ENCODE measurements around the gene APOC4. TPM values are rescaled to one million over a fixed set of nuclear protein-coding genes. Genes with fewer than 3 reads are reported as not detected.

APOC4 gene
- polyA plus RNA-seq, 2 of the 4 experiments (the other 2 are of a cell fraction): not detected

DNA sequence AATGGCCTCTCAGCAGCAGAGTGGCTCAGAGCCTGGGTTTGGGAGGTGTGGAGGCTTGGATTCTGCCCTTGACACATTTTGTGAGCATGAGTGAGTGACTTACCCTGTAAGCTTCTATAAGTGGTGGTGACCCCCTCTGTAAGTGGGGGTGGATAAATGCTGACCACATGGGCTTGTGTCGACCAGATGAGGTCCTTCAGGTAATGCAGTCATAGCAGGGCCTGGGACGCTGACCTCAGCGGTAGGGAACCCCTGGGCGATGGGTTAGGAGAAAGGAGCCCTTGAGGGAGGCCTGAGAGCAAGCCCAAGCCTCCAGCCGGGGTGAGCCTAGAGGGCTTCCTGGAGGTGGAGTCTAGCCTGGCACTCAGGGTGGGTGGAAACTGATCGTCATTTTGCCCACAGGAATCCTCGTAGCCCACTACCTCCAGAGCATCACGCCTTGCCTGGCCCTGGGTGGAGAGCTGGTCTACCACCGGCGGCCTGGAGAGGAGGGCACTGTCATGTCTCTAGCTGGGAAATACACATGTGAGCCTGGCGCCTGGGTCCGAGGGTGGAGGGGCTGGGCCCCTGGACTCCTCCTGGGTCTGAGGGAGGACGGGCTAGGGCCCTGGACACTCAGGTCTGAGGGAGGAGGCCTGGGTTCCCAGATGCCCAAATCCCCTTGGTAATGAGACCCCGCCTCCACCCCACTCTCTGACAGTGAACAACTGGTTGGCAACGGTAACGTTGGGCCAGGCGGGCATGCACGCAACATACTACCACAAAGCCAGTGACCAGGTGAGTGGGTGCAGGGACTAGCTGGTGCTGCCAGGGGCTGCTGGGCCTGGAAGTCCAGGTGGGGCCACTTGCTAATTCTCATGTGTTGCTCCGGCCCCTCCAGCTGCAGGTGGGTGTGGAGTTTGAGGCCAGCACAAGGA lies 41.5 kb upstream of the APOC4 start:
- no peak for FAIRE-seq
- ChIA-PET CTCF (interaction anchor here (1.0 to 18.1 kb wide), 5 partner anchors 9 to 177 kb away, joined by 3 to 303 read pairs (median 8); partner anchors contain the start of gene CLPTM1), POLR2A (interaction anchor here (0.8 to 1.6 kb wide), 2 partner anchors 10 to 15 kb away, joined by 5 to 7 read pairs; partner anchors contain the start of gene TOMM40)
- H3K4me3 ChIP-seq: no peak overlapping the region
- H3K27ac ChIP-seq: no peak overlapping the region
- no peak overlapping the region for H3K4me2 ChIP-seq
- no peak for DNase-seq (ENCODE audit: low read depth in 1 of 2, low spot score in 1 of 2)
- 93% methylated on average over 19 of the region's 19 CpGs for WGBS (ENCODE audit: missing lambda C conversion rate)
- no peak for ATAC-seq
- no peaks in the 10 kb centered on the region for H3K9me3 ChIP-seq
- H3K4me1 ChIP-seq: peaks cover 20% of the 10 kb centered on the region
- TF ChIP-seq MYC (IDR thresholded peaks at IDR 0.05; ENCODE audit: borderline replicate concordance, low read length) (no peak), ZFP36 (IDR thresholded peaks at IDR 0.05; ENCODE audit: borderline replicate concordance, partially characterized antibody) (peak; percentile 14), FOSB (CRISPR knock-in tag; IDR thresholded peaks at IDR 0.05) (no peak), CEBPB (IDR thresholded peaks at IDR 0.05) (no peak), SREBF2 (IDR thresholded peaks at IDR 0.05) (no peak), RFX5 (IDR thresholded peaks at IDR 0.05) (no peak)

DNA sequence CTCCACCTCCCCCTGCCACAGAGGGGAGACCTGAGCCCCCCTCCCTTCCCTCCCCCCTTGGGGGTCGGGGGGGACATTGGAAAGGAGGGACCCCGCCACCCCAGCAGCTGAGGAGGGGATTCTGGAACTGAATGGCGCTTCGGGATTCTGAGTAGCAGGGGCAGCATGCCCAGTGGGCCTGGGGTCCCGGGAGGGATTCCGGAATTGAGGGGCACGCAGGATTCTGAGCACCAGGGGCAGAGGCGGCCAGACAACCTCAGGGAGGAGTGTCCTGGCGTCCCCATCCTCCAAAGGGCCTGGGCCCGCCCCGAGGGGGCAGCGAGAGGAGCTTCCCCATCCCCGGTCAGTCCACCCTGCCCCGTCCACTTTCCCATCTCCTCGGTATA lies 38.8 kb upstream of the APOC4 start:
- DNase-seq (ENCODE audit: low read depth in 1 of 2, low spot score in 1 of 2) (no peak), FAIRE-seq (no peak), ATAC-seq (peak in 1 of 2 experiments; percentile 2; a peak in 3 of 6 replicates)
- Histone ChIP-seq H3K4me2 (peak overlapping the region; percentile 56; the same call in 2 of the 3 replicates), H3K27ac (0 out of 6 replicates have a peak overlapping the region, but pooled peaks of 1 of the 2 experiments have one; percentile 14), H3K4me1 (peaks cover 29% of the 10 kb centered on the region), H3K4me3 (no peak overlapping the region), H3K9me3 (no peaks in the 10 kb centered on the region)
- POLR2A ChIA-PET: interaction anchor here (0.6 to 0.7 kb wide), 2 partner anchors 52 to 241 kb away, joined by 3 to 6 read pairs; partner anchors contain the start of gene CLPTM1
- TF ChIP-seq MAZ (IDR thresholded peaks at IDR 0.05; ENCODE audit: borderline replicate concordance, low read depth, low read length) (no peak), RAD21 (conservative IDR thresholded peaks at IDR 0.05 in 1 of 2, IDR thresholded peaks at IDR 0.05 in 1 of 2) (no peak), KDM5A (IDR thresholded peaks at IDR 0.05) (no peak), RNF2 (IDR thresholded peaks at IDR 0.05; ENCODE audit: borderline replicate concordance, low read depth) (no peak), SREBF2 (IDR thresholded peaks at IDR 0.05) (no peak), RCOR1 (IDR thresholded peaks at IDR 0.05; ENCODE audit: low read depth, low read length) (no peak), CEBPB (IDR thresholded peaks at IDR 0.05) (no peak)
- TF ChIP-seq, protein P1, sequence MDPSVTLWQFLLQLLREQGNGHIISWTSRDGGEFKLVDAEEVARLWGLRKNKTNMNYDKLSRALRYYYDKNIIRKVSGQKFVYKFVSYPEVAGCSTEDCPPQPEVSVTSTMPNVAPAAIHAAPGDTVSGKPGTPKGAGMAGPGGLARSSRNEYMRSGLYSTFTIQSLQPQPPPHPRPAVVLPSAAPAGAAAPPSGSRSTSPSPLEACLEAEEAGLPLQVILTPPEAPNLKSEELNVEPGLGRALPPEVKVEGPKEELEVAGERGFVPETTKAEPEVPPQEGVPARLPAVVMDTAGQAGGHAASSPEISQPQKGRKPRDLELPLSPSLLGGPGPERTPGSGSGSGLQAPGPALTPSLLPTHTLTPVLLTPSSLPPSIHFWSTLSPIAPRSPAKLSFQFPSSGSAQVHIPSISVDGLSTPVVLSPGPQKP (IDR thresholded peaks at IDR 0.05; ENCODE audit: low read depth, low read length): no peak
- WGBS (ENCODE audit: missing lambda C conversion rate): 64% methylated on average over 13 of the region's 15 CpGs
- CTCF ChIA-PET: interaction anchor here (0.5 to 18.1 kb wide), 37 partner anchors 8 to 501 kb away, joined by 3 to 303 read pairs (median 5); partner anchors contain the start of genes APOC1, APOC2, CLASRP and CLPTM1

- no peak overlapping the region for H3K4me3 ChIP-seq
- peaks cover 29% of the 10 kb centered on the region for H3K4me1 ChIP-seq
- ATAC-seq (peak; percentile 54 to 68), DNase-seq (ENCODE audit: low read depth in 1 of 2, low spot score in 1 of 2) (peak; percentile 79 to 84), FAIRE-seq (no peak)
- POLR2A ChIA-PET: interaction anchor here (0.6 to 2.1 kb wide), 3 partner anchors 13 to 240 kb away, joined by 3 to 7 read pairs (median 6); partner anchors contain the start of genes CLPTM1 and TOMM40
- CTCF ChIA-PET: interaction anchor here (0.6 to 18.1 kb wide), 57 partner anchors 9 to 500 kb away, joined by 3 to 303 read pairs (median 4); partner anchors contain the start of genes APOC1, APOC2, CLASRP and CLPTM1
- WGBS (ENCODE audit: missing lambda C conversion rate): 22% methylated on average over 24 of the region's 24 CpGs
- no peaks in the 10 kb centered on the region for H3K9me3 ChIP-seq
- H3K27ac ChIP-seq: peak overlapping the region in 1 of 2 experiments; percentile 56; a peak in 3 of 6 replicates
- H3K4me2 ChIP-seq: peak overlapping the region; percentile 56
- TF ChIP-seq, protein P2, sequence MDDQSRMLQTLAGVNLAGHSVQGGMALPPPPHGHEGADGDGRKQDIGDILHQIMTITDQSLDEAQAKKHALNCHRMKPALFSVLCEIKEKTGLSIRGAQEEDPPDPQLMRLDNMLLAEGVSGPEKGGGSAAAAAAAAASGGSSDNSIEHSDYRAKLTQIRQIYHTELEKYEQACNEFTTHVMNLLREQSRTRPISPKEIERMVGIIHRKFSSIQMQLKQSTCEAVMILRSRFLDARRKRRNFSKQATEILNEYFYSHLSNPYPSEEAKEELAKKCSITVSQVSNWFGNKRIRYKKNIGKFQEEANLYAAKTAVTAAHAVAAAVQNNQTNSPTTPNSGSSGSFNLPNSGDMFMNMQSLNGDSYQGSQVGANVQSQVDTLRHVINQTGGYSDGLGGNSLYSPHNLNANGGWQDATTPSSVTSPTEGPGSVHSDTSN (IDR thresholded peaks at IDR 0.05): peak; percentile 52
- TF ChIP-seq BHLHE40 (IDR thresholded peaks at IDR 0.05; ENCODE audit: low read depth, low read length): no peak
- no peak for TF ChIP-seq CBX8 (IDR thresholded peaks at IDR 0.05)
- TF ChIP-seq HOXB5 (CRISPR knock-in tag; IDR thresholded peaks at IDR 0.05): 0 out of 2 replicates have a peak, but pooled peaks have one; percentile 42
- TF ChIP-seq CBX2 (IDR thresholded peaks at IDR 0.05; ENCODE audit: borderline replicate concordance, low read depth): no peak
- TF ChIP-seq JUNB (IDR thresholded peaks at IDR 0.05): no peak
- TF ChIP-seq GATA3 (IDR thresholded peaks at IDR 0.05; ENCODE audit: borderline replicate concordance): 0 out of 2 replicates have a peak, but pooled peaks have one; percentile 37
- TF ChIP-seq HEYL (CRISPR knock-in tag; IDR thresholded peaks at IDR 0.05): no peak
- TF ChIP-seq TFCP2L1 (CRISPR knock-in tag; IDR thresholded peaks at IDR 0.05): peak; percentile 76; the same call in 1 of the 2 replicates
- TF ChIP-seq SMC3 (IDR thresholded peaks at IDR 0.05): peak; percentile 83
- TF ChIP-seq, protein P3, sequence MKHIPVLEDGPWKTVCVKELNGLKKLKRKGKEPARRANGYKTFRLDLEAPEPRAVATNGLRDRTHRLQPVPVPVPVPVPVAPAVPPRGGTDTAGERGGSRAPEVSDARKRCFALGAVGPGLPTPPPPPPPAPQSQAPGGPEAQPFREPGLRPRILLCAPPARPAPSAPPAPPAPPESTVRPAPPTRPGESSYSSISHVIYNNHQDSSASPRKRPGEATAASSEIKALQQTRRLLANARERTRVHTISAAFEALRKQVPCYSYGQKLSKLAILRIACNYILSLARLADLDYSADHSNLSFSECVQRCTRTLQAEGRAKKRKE (CRISPR knock-in tag; IDR thresholded peaks at IDR 0.05; ENCODE audit: low read depth): no peak
- TF ChIP-seq CHD2 (IDR thresholded peaks at IDR 0.05; ENCODE audit: low read length, partially characterized antibody): peak; percentile 33
- TF ChIP-seq RAD21 (conservative IDR thresholded peaks at IDR 0.05 in 1 of 2, IDR thresholded peaks at IDR 0.05 in 1 of 2): peak; percentile 85 to 89
- no peak for TF ChIP-seq RCOR1 (IDR thresholded peaks at IDR 0.05; ENCODE audit: low read depth, low read length)
These were observed 38.2 kb upstream of the APOC4 start for GRCh38 chr19:44903602-44904425.

Data from A549 (cell line).